Measurements from ENCODE around the gene FIZ1. TPM values are rescaled to one million over a fixed set of nuclear protein-coding genes. Genes with fewer than 3 reads are reported as not detected.
A peak's percentile ranks its signal among the peaks of the same experiment; 100 is the strongest.

Gene FIZ1
- total and polyA plus RNA-seq, 2 of the 4 experiments (the other 2 are of a cell fraction) = 1.3 to 5.9 TPM

GRCh38 chr19:55581823-55582223 lies 17.5 kb downstream of the FIZ1 start:
- H3K4me3 ChIP-seq (ENCODE audit: insufficient read depth, low read depth, low read length) = no peak overlapping the region
- H2BK120ac ChIP-seq (ENCODE audit: low read depth, low read length) = no peak overlapping the region
- H3K4me1 ChIP-seq (ENCODE audit: control insufficient read depth, insufficient read depth, low read length) = peaks cover 11% of the 10 kb centered on the region
- peaks cover 13% of the 10 kb centered on the region for H3K36me3 ChIP-seq (ENCODE audit: control insufficient read depth, insufficient read depth, low read length)
- CTCF ChIA-PET = no interaction called here
- DNase-seq (no peak), ATAC-seq (ENCODE audit: low read depth) (no peak)
- peak overlapping the region in 1 of 2 experiments; percentile 100; a peak in 3 of 4 replicates for H4K8ac ChIP-seq (ENCODE audit: low read depth in 2 of 2, low read length in 2 of 2)
- H3K9me1 ChIP-seq (ENCODE audit: insufficient read depth, low read length) = peaks cover 10% of the 10 kb centered on the region
- in situ Hi-C loops (cut with MboI; ENCODE audit: low sequenced_read_pairs) = no loop called here
- H3K79me1 ChIP-seq (ENCODE audit: low read depth in 1 of 2, low read length in 2 of 2) = peaks cover 4 to 24% of the 10 kb centered on the region in 2 experiments; a peak in 3 of 4 replicates
- H2BK5ac ChIP-seq (ENCODE audit: low read depth, low read length, poor library complexity, severe bottlenecking) = no peak overlapping the region
- WGBS, 2 experiments (ENCODE audit: extremely low coverage in 2 of 2, insufficient read length in 1 of 2) = 17% methylated on average over 1 of the region's 6 CpGs; no CpG with 5 or more reads in 1 of the 2 experiments
- no peak overlapping the region for H2AK5ac ChIP-seq (ENCODE audit: low read depth, low read length)
- H2AK9ac ChIP-seq (replicated peaks; ENCODE audit: low read depth, low read length, poor library complexity) = no peak overlapping the region
- no peak overlapping the region for H3K9ac ChIP-seq (ENCODE audit: low read depth, low read length)
- no TSS peak for BruUV-seq (replicated peaks)
- no peak overlapping the region for H4K91ac ChIP-seq (ENCODE audit: insufficient read depth, low read depth, low read length)
- no peak overlapping the region for H2BK20ac ChIP-seq (ENCODE audit: low read depth, low read length)
- TF ChIP-seq POLR2A (IDR thresholded peaks at IDR 0.05; ENCODE audit: low read depth, low read length) (no peak), CEBPB (IDR thresholded peaks at IDR 0.05; ENCODE audit: low read depth, low read length) (no peak), SMC3 (IDR thresholded peaks at IDR 0.05; ENCODE audit: low read depth, low read length) (no peak), NFE2L2 (IDR thresholded peaks at IDR 0.05; ENCODE audit: low read depth, low read length) (no peak), BHLHE40 (IDR thresholded peaks at IDR 0.05; ENCODE audit: low read depth, low read length) (no peak), FOS (IDR thresholded peaks at IDR 0.05; ENCODE audit: low read depth, low read length) (no peak), MAFK (IDR thresholded peaks at IDR 0.05; ENCODE audit: low read depth, low read length) (no peak), CHD1 (IDR thresholded peaks at IDR 0.05; ENCODE audit: low read depth, low read length) (no peak), ELK1 (IDR thresholded peaks at IDR 0.05; ENCODE audit: borderline replicate concordance, low read depth, low read length) (no peak), RFX5 (IDR thresholded peaks at IDR 0.05; ENCODE audit: low read depth, low read length) (no peak), MAZ (IDR thresholded peaks at IDR 0.05; ENCODE audit: borderline replicate concordance, low read depth, low read length) (no peak), RAD21 (IDR thresholded peaks at IDR 0.05; ENCODE audit: low read length) (no peak), RCOR1 (IDR thresholded peaks at IDR 0.05; ENCODE audit: insufficient replicate concordance, low read length) (no peak), MXI1 (IDR thresholded peaks at IDR 0.05; ENCODE audit: borderline replicate concordance, low read depth, low read length) (no peak)
- TF ChIP-seq, protein P1, sequence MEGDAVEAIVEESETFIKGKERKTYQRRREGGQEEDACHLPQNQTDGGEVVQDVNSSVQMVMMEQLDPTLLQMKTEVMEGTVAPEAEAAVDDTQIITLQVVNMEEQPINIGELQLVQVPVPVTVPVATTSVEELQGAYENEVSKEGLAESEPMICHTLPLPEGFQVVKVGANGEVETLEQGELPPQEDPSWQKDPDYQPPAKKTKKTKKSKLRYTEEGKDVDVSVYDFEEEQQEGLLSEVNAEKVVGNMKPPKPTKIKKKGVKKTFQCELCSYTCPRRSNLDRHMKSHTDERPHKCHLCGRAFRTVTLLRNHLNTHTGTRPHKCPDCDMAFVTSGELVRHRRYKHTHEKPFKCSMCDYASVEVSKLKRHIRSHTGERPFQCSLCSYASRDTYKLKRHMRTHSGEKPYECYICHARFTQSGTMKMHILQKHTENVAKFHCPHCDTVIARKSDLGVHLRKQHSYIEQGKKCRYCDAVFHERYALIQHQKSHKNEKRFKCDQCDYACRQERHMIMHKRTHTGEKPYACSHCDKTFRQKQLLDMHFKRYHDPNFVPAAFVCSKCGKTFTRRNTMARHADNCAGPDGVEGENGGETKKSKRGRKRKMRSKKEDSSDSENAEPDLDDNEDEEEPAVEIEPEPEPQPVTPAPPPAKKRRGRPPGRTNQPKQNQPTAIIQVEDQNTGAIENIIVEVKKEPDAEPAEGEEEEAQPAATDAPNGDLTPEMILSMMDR (conservative IDR thresholded peaks at IDR 0.05; ENCODE audit: low read depth, low read length) = no peak
- TF ChIP-seq, protein P2, sequence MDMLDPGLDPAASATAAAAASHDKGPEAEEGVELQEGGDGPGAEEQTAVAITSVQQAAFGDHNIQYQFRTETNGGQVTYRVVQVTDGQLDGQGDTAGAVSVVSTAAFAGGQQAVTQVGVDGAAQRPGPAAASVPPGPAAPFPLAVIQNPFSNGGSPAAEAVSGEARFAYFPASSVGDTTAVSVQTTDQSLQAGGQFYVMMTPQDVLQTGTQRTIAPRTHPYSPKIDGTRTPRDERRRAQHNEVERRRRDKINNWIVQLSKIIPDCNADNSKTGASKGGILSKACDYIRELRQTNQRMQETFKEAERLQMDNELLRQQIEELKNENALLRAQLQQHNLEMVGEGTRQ (IDR thresholded peaks at IDR 0.05; ENCODE audit: low read depth, low read length) = no peak
- intact Hi-C loops (cut with micrococcal nuclease) = loop anchor here (2.0 kb wide), 2 partner anchors 29 to 65 kb away; no protein-coding TSS in a partner anchor
- no peak overlapping the region for H2BK15ac ChIP-seq (ENCODE audit: low read depth, low read length)
- H4K5ac ChIP-seq (ENCODE audit: low read depth, low read length) = no peak overlapping the region
- POLR2A ChIA-PET (ENCODE audit: unreplicated experiment) = no interaction called here
- H3K4me2 ChIP-seq (ENCODE audit: low read depth, low read length) = peak overlapping the region; percentile 55
- no peak overlapping the region for H3K27ac ChIP-seq (ENCODE audit: insufficient read depth, low read length)
- no peak overlapping the region for H3K18ac ChIP-seq (ENCODE audit: low read depth, low read length)
- dilution Hi-C loops (cut with HindIII; ENCODE audit: low sequenced_read_pairs, unreplicated experiment) = no loop called here
- H3K56ac ChIP-seq (ENCODE audit: extremely low read depth, insufficient read depth, low read length) = no peak overlapping the region
- peak overlapping the region; percentile 24; the same call in 1 of the 2 replicates for H3K23ac ChIP-seq (ENCODE audit: low read depth, low read length)
- no peaks in the 10 kb centered on the region for H3K27me3 ChIP-seq (ENCODE audit: control insufficient read depth, insufficient read depth, low read length)
- peak overlapping the region; percentile 80; the same call in 1 of the 2 replicates for H3K4ac ChIP-seq (ENCODE audit: low read depth, low read length)
- H4K20me1 ChIP-seq (ENCODE audit: insufficient read depth, low read length) = no peaks in the 10 kb centered on the region; the same call in 1 of the 2 replicates
- H3K14ac ChIP-seq (replicated peaks; ENCODE audit: low read depth, low read length) = no peak overlapping the region
- H3K9me3 ChIP-seq (ENCODE audit: control insufficient read depth, insufficient read depth, low read length) = no peaks in the 10 kb centered on the region
- H2AFZ ChIP-seq (replicated peaks; ENCODE audit: low read length, poor library complexity) = peak overlapping the region; percentile 96
